ENCODE results near the gene PSD4. TPM values are rescaled to one million over a fixed set of nuclear protein-coding genes. Genes with fewer than 3 reads are reported as not detected.

PSD4 gene
- total RNA-seq, 1 experiment from 2014 or later: 12.6 TPM

- ChIA-PET POLR2A (no interaction called here), CTCF (no interaction called here), RAD21 (ENCODE audit: low non-redundant PET in 1 of 2, low total read pairs in 2 of 2, uncharacterized antibody in 2 of 2, unreplicated experiment in 2 of 2) (no interaction called here)
- Histone ChIP-seq H3K36me3 (ENCODE audit: control insufficient read depth in 1 of 2, insufficient read depth in 2 of 2, low read length in 2 of 2) (no peaks in the 10 kb centered on the region), H3K79me2 (ENCODE audit: insufficient read depth, low read length) (no peaks in the 10 kb centered on the region), H3K9me2 (ENCODE audit: insufficient read depth) (no peaks in the 10 kb centered on the region), H3K9ac (ENCODE audit: low read length) (no peak overlapping the region), H3K4me1 (ENCODE audit: control insufficient read depth in 1 of 2, insufficient read depth in 2 of 2, low read length in 2 of 2) (no peaks in the 10 kb centered on the region), H3K9me3 (ENCODE audit: control insufficient read depth in 1 of 2, insufficient read depth in 1 of 2, low read depth in 1 of 2, low read length in 2 of 2) (no peaks in the 10 kb centered on the region), H3K4me3 (replicated peaks in 1 of 2; ENCODE audit: low read depth in 1 of 2, low read length in 2 of 2) (no peak overlapping the region), H3K27me3 (ENCODE audit: insufficient read depth, low read length) (no peaks in the 10 kb centered on the region), H3K4me2 (ENCODE audit: low read length) (no peak overlapping the region), H2AFZ (ENCODE audit: low read depth, low read length, poor library complexity, severe bottlenecking) (no peak overlapping the region), H3K27ac (ENCODE audit: low read depth, low read length) (no peak overlapping the region), H4K20me1 (ENCODE audit: insufficient read depth) (no peaks in the 10 kb centered on the region)
- no peak for DNase-seq (ENCODE audit: low read depth, low spot score)
- intact Hi-C loops (cut with micrococcal nuclease): no loop called here
- BruUV-seq (replicated peaks): no TSS peak
- TF ChIP-seq JUND (IDR thresholded peaks at IDR 0.05) (no peak), EZH2 (IDR thresholded peaks at IDR 0.05) (no peak)
- ATAC-seq: no peak
Measured at GRCh38 chr2:113172721-113173541, 840 bp upstream of the PSD4 start.

DNA sequence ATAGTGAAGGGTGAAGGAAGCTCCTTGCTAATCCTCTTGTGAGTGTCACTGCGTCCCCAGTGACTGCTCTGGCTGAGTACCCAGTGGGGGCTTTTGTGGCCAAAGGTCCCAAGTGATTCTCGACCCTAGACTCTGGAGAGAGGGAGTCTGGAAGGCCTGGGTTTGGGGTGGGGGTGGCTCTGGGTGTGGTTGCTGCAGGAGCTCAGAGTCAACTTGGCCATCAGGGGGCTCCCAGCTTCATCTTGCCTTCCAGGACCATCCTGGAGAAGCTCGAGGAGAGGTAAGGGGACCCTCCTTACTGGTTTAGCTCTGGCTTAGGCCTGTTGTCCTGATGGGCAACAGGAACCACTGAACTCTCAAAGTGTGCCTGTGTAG, 592 bp downstream of the PSD4 start:
- Histone ChIP-seq H2AFZ (ENCODE audit: low read depth, low read length, poor library complexity, severe bottlenecking) (no peak overlapping the region), H4K20me1 (ENCODE audit: insufficient read depth) (no peaks in the 10 kb centered on the region), H3K79me2 (ENCODE audit: insufficient read depth, low read length) (no peaks in the 10 kb centered on the region), H3K9me2 (ENCODE audit: insufficient read depth) (no peaks in the 10 kb centered on the region), H3K27ac (ENCODE audit: low read depth, low read length) (no peak overlapping the region), H3K4me3 (replicated peaks in 1 of 2; ENCODE audit: low read depth in 1 of 2, low read length in 2 of 2) (no peak overlapping the region), H3K9ac (ENCODE audit: low read length) (no peak overlapping the region), H3K9me3 (ENCODE audit: control insufficient read depth in 1 of 2, insufficient read depth in 1 of 2, low read depth in 1 of 2, low read length in 2 of 2) (no peaks in the 10 kb centered on the region), H3K4me2 (ENCODE audit: low read length) (no peak overlapping the region), H3K27me3 (ENCODE audit: insufficient read depth, low read length) (no peaks in the 10 kb centered on the region), H3K36me3 (ENCODE audit: control insufficient read depth in 1 of 2, insufficient read depth in 2 of 2, low read length in 2 of 2) (no peaks in the 10 kb centered on the region), H3K4me1 (ENCODE audit: control insufficient read depth in 1 of 2, insufficient read depth in 2 of 2, low read length in 2 of 2) (no peaks in the 10 kb centered on the region)
- BruUV-seq (replicated peaks): no TSS peak
- DNase-seq (ENCODE audit: low read depth, low spot score): no peak
- ChIA-PET RAD21 (ENCODE audit: low non-redundant PET in 1 of 2, low total read pairs in 2 of 2, uncharacterized antibody in 2 of 2, unreplicated experiment in 2 of 2) (no interaction called here), POLR2A (no interaction called here), CTCF (interaction anchor here (1.3 to 1.9 kb wide), 3 partner anchors 9 to 36 kb away, joined by 4 to 5 read pairs (median 4); no protein-coding TSS in a partner anchor)
- intact Hi-C loops (cut with micrococcal nuclease): no loop called here
- ATAC-seq: no peak
- TF ChIP-seq FOSL1 (IDR thresholded peaks at IDR 0.05; ENCODE audit: low read depth): no peak
- TF ChIP-seq EZH2 (IDR thresholded peaks at IDR 0.05): no peak
- TF ChIP-seq CEBPB (IDR thresholded peaks at IDR 0.05; ENCODE audit: low read depth): no peak
- TF ChIP-seq, protein P1, sequence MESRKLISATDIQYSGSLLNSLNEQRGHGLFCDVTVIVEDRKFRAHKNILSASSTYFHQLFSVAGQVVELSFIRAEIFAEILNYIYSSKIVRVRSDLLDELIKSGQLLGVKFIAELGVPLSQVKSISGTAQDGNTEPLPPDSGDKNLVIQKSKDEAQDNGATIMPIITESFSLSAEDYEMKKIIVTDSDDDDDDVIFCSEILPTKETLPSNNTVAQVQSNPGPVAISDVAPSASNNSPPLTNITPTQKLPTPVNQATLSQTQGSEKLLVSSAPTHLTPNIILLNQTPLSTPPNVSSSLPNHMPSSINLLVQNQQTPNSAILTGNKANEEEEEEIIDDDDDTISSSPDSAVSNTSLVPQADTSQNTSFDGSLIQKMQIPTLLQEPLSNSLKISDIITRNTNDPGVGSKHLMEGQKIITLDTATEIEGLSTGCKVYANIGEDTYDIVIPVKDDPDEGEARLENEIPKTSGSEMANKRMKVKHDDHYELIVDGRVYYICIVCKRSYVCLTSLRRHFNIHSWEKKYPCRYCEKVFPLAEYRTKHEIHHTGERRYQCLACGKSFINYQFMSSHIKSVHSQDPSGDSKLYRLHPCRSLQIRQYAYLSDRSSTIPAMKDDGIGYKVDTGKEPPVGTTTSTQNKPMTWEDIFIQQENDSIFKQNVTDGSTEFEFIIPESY (IDR thresholded peaks at IDR 0.05; ENCODE audit: extremely low read depth, insufficient replicate concordance, low read length): no peak
- TF ChIP-seq ATF3 (IDR thresholded peaks at IDR 0.05): no peak
- TF ChIP-seq RAD21 (IDR thresholded peaks at IDR 0.05; ENCODE audit: low read depth): no peak
- TF ChIP-seq TCF7L2 (IDR thresholded peaks at IDR 0.05; ENCODE audit: borderline replicate concordance, extremely low read depth, insufficient read depth, insufficient read length): no peak
- TF ChIP-seq CBX3 (IDR thresholded peaks at IDR 0.05; ENCODE audit: low read depth): no peak
- TF ChIP-seq YY1 (IDR thresholded peaks at IDR 0.05; ENCODE audit: extremely low read depth, insufficient replicate concordance, low read depth, low read length): no peak
- TF ChIP-seq JUND (IDR thresholded peaks at IDR 0.05): no peak
- no peak for TF ChIP-seq ZNF274 (IDR thresholded peaks at IDR 0.05; ENCODE audit: low read depth, low read length)
- TF ChIP-seq EGR1 (IDR thresholded peaks at IDR 0.05; ENCODE audit: low read depth): no peak

All from HCT116 (cell line).